ENCODE data around the gene RAD51B. TPM values are rescaled to one million over a fixed set of nuclear protein-coding genes. Genes with fewer than 3 reads are reported as not detected.

RAD51B gene
- polyA plus RNA-seq, 1 donor (not counting 4 experiments of a cell fraction or from before 2014, with no cell fraction given) = 13.3 TPM

GRCh38 chr14:68315081-68315480 lies 495.5 kb downstream of the RAD51B start:
- DNase-seq (ENCODE audit: low read depth, low spot score) (no peak), FAIRE-seq (no peak)
- dilution Hi-C loops (cut with MboI; ENCODE audit: extremely low pct_ligation_motif_present, low sequenced_read_pairs) = no loop called here
- Histone ChIP-seq H4K20me1 (ENCODE audit: control insufficient read depth, extremely low read depth, insufficient read depth, low read length) (no peaks in the 10 kb centered on the region), H3K79me2 (ENCODE audit: control insufficient read depth, insufficient read depth, low read length) (no peaks in the 10 kb centered on the region), H3K9ac (ENCODE audit: control insufficient read depth, extremely low read depth, insufficient read depth, low read length) (no peak overlapping the region), H3K27ac (ENCODE audit: control insufficient read depth, insufficient read depth, low read length) (no peak overlapping the region), H3K36me3 (ENCODE audit: control insufficient read depth in 2 of 2, extremely low read depth in 1 of 2, insufficient read depth in 2 of 2, low read length in 2 of 2) (no peaks in the 10 kb centered on the region), H3K4me2 (ENCODE audit: control insufficient read depth, extremely low read depth, insufficient read depth, low read depth, low read length) (no peak overlapping the region), H3K4me3 (ENCODE audit: control insufficient read depth in 2 of 3, extremely low read depth in 1 of 3, insufficient read depth in 2 of 3, low read depth in 1 of 3, low read length in 3 of 3) (no peak overlapping the region), H3K9me1 (ENCODE audit: control insufficient read depth, extremely low read depth, insufficient read depth, low read length) (no peaks in the 10 kb centered on the region), H2AFZ (ENCODE audit: control insufficient read depth, low read length) (no peak overlapping the region), H3K9me3 (ENCODE audit: control insufficient read depth, low read depth, low read length) (no peaks in the 10 kb centered on the region), H3K4me1 (ENCODE audit: control insufficient read depth, extremely low read depth, insufficient read depth, low read length) (no peaks in the 10 kb centered on the region), H3K27me3 (ENCODE audit: control insufficient read depth, extremely low read depth, insufficient read depth, low read length) (no peaks in the 10 kb centered on the region)
- no peak for TF ChIP-seq EZH2 (IDR thresholded peaks at IDR 0.05; ENCODE audit: low read length)
- TF ChIP-seq, protein P1, sequence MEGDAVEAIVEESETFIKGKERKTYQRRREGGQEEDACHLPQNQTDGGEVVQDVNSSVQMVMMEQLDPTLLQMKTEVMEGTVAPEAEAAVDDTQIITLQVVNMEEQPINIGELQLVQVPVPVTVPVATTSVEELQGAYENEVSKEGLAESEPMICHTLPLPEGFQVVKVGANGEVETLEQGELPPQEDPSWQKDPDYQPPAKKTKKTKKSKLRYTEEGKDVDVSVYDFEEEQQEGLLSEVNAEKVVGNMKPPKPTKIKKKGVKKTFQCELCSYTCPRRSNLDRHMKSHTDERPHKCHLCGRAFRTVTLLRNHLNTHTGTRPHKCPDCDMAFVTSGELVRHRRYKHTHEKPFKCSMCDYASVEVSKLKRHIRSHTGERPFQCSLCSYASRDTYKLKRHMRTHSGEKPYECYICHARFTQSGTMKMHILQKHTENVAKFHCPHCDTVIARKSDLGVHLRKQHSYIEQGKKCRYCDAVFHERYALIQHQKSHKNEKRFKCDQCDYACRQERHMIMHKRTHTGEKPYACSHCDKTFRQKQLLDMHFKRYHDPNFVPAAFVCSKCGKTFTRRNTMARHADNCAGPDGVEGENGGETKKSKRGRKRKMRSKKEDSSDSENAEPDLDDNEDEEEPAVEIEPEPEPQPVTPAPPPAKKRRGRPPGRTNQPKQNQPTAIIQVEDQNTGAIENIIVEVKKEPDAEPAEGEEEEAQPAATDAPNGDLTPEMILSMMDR (optimal IDR thresholded peaks at IDR 0.05 in 1 of 3, IDR thresholded peaks at IDR 0.05 in 1 of 3, conservative IDR thresholded peaks at IDR 0.05 in 1 of 3; ENCODE audit: extremely low read depth in 1 of 3, insufficient read depth in 2 of 3, low read length in 3 of 3) = no peak

DNA sequence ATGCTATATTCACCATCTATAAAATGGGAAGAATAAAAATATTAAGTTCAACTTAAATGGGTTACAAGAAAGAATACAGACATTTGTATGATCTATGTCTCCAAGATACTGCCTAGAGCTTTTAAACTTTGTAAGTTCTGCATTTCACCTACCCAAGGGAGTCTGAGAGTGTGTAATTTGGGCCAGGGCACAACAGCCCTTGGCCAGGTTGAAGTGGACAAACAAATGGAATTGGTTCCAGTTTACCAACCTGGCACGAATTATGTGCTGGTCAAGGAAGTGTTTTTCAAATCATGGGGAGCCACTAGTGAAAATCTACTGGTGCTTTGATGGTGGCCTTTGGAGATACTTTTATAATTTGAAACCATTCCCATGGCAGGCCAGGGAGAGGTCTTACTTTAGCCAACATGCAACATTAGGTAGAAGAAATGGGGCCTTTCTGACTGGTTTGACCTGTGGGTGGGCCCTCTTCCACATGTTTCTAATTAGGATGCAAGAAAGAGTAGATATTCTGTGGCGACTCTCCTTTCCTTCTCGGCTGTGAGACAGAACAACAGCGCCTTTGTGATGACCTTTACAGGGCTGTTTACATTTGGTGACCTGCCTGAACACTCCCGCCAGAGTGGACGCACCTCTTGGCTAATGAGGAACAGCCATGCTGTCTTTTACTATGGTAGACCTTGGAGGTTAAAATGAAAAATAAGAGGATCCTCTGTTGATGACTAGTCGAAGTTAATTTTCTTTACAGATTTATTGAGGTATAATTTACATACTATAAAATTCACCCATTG lies 496.7 kb downstream of the RAD51B start:
- H3K9ac ChIP-seq (ENCODE audit: control insufficient read depth, extremely low read depth, insufficient read depth, low read length) = no peak overlapping the region
- dilution Hi-C loops (cut with MboI; ENCODE audit: extremely low pct_ligation_motif_present, low sequenced_read_pairs) = no loop called here
- no peak overlapping the region for H3K4me3 ChIP-seq (ENCODE audit: control insufficient read depth in 2 of 3, extremely low read depth in 1 of 3, insufficient read depth in 2 of 3, low read depth in 1 of 3, low read length in 3 of 3)
- H2AFZ ChIP-seq (ENCODE audit: control insufficient read depth, low read length) = no peak overlapping the region
- no peaks in the 10 kb centered on the region for H3K9me1 ChIP-seq (ENCODE audit: control insufficient read depth, extremely low read depth, insufficient read depth, low read length)
- no peaks in the 10 kb centered on the region for H3K27me3 ChIP-seq (ENCODE audit: control insufficient read depth, extremely low read depth, insufficient read depth, low read length)
- no peaks in the 10 kb centered on the region for H3K9me3 ChIP-seq (ENCODE audit: control insufficient read depth, low read depth, low read length)
- no peaks in the 10 kb centered on the region for H4K20me1 ChIP-seq (ENCODE audit: control insufficient read depth, extremely low read depth, insufficient read depth, low read length)
- H3K27ac ChIP-seq (ENCODE audit: control insufficient read depth, insufficient read depth, low read length) = no peak overlapping the region
- TF ChIP-seq, protein P1 (optimal IDR thresholded peaks at IDR 0.05 in 1 of 3, IDR thresholded peaks at IDR 0.05 in 1 of 3, conservative IDR thresholded peaks at IDR 0.05 in 1 of 3; ENCODE audit: extremely low read depth in 1 of 3, insufficient read depth in 2 of 3, low read length in 3 of 3) = no peak
- no peak for TF ChIP-seq EZH2 (IDR thresholded peaks at IDR 0.05; ENCODE audit: low read length)
- FAIRE-seq (no peak), DNase-seq (ENCODE audit: low read depth, low spot score) (no peak)
- H3K79me2 ChIP-seq (ENCODE audit: control insufficient read depth, insufficient read depth, low read length) = no peaks in the 10 kb centered on the region
- no peaks in the 10 kb centered on the region for H3K4me1 ChIP-seq (ENCODE audit: control insufficient read depth, extremely low read depth, insufficient read depth, low read length)
- H3K36me3 ChIP-seq (ENCODE audit: control insufficient read depth in 2 of 2, extremely low read depth in 1 of 2, insufficient read depth in 2 of 2, low read length in 2 of 2) = no peaks in the 10 kb centered on the region
- no peak overlapping the region for H3K4me2 ChIP-seq (ENCODE audit: control insufficient read depth, extremely low read depth, insufficient read depth, low read depth, low read length)

Data from keratinocyte (primary cell).